Heart right ventricle (tissue), 16 donors: ENCODE results near the gene GPR183. TPM values are rescaled to one million over a fixed set of nuclear protein-coding genes. Genes with fewer than 3 reads are reported as not detected.

Experiments
- ATAC-seq, 8 donors: fragments of 200-7000 bp; cut with Tn5 transposase; one replicate each; pipeline ENCODE4 v1.9.1; 2020; ENCODE audit warnings: mild to moderate bottlenecking in 8 of 8, moderate library complexity in 8 of 8, moderate number of reproducible peaks in 1 of 8
- DNase-seq, 2 donors: peaks; one replicate each; pipeline ENCODE4 v3.0.0-alpha.2; 2020
- H3K27ac ChIP-seq, 10 donors: fragments of 200-600 bp; sonication (generic) in 2 of 10; one replicate each; pipeline versions ENCODE4 v1.5.0 to v1.8.0; 2020 to 2022; ENCODE audit warnings: mild to moderate bottlenecking in 3 of 10
- H3K27me3 ChIP-seq, 7 donors: fragments of 200-600 bp; one replicate each; pipeline ENCODE4 v1.8.0; 2021 to 2022; ENCODE audit warnings: mild to moderate bottlenecking in 2 of 7
- H3K36me3 ChIP-seq, 9 donors: fragments of 200-600 bp; sonication (generic) in 1 of 9; one replicate each; pipeline versions ENCODE4 v1.5.0 to v1.8.0; 2020 to 2022; ENCODE audit warnings: mild to moderate bottlenecking in 2 of 9
- H3K4me1 ChIP-seq, 9 donors: fragments of 200-600 bp; sonication (generic) in 1 of 9; one replicate each; pipeline versions ENCODE4 v1.5.0 to v1.8.0; 2020 to 2022; ENCODE audit warnings: mild to moderate bottlenecking in 4 of 9
- H3K4me3 ChIP-seq, 10 donors: fragments of 200-600 bp; sonication (generic) in 2 of 10; one replicate each; pipeline versions ENCODE4 v1.5.0 to v1.8.0; 2020 to 2022; ENCODE audit warnings: mild to moderate bottlenecking in 7 of 10, moderate library complexity in 2 of 10
- H3K9me3 ChIP-seq, 11 donors: fragments of 200-600 bp in 10 of 11; sonication (generic) in 2 of 11; one replicate each; pipeline versions ENCODE4 v1.5.0 to v1.8.0; 2013 to 2022; ENCODE audit warnings: mild to moderate bottlenecking in 2 of 11, control low read depth in 1 of 11, moderate library complexity in 1 of 11
- WGBS, 2 donors: extraction: QIAGEN DNeasy Blood & Tissue Kit; methylation state at CpG; one replicate each; pipeline ENCODE4 v1.1.7; 2013; ENCODE audit warnings: inconsistent platforms in 1 of 2; 5-methylcytosine and 5-hydroxymethylcytosine counted together
- intact Hi-C, 10 donors: fragments of 100-400 bp; cut with DNase I; formaldehyde crosslinking; loops; one replicate each; pipeline versions ENCODE4 v1.11.1 to v1.14.2; 2022
- polyA plus RNA-seq, 2 donors: library from polyadenylated mRNA; stranded (reverse); fragments of 200-250 nt; gene quantifications; one replicate each; pipeline ENCODE4 v1.2.3, GENCODE V29; 2013
- total RNA-seq, 10 donors: library from RNA; stranded (reverse); fragmentation: NEBNext Ultra II Directional in 3 of 10; extraction: Animal tissue kit (Norgen Biotek cat#: 25700) in 3 of 10; gene quantifications; one replicate each; pipeline versions ENCODE4 v1.2.1 to v1.2.4, GENCODE V29; 2021 to 2023
- TF ChIP-seq, protein P1 (sequence below), 9 donors: fragments of 200-600 bp; sonication (generic) in 2 of 9; IDR thresholded peaks; one replicate each; pipeline versions ENCODE4 v1.5.0 to v1.8.0; 2021 to 2022; ENCODE audit warnings: antibody characterized with exemption in 9 of 9, mild to moderate bottlenecking in 5 of 9, moderate library complexity in 1 of 9
- donor health status: Arrhythmogenic right ventricular cardiomyopathy.
- donor health status: ischemic (EF 13 %, LVEDD 7.1; RV severe dilation, severe dysfunction).
- donor health status: healthy with polysubstance abuse.
- donor health status: DM: no; HTN: yes; CAD: no.
- donor health status: DM: no; HTN: no; CAD: no.
- donor health status: ischemic (EF 25% LVEDD 6.9; RV normal size, moderate dysfunction).
- donor health status: ischemic (EF 25% LVEDD 5.7; RV mildly dilated, moderate dysfunction).
- donor health status: healthy.
- donor health status: DM: yes; HTN: yes; CAD: no.
- donor health status: Ischemic cardiomyopathy.
- donor health status: ischemic (EF 35%, LVEDD 5.7; RV mildly dilated, moderate dysfunction).
- donor health status: nonischemic (EF 11% LVEDD 7.7; RV severe dilation, severe dysfunction).
- donor health status: DM: yes; HTN: yes; CAD: no.
- donor health status: PGD.
- donor health status: ischemic (EF 29% LVEDD 5.4; RV normal size, mild dysfunction).
- donor health status: nonischemic (EF 23%, LVEDD 6.1; RV moderate dilation, normal function).

GPR183 gene
- total and polyA plus RNA-seq, 12 donors = 0.49 to 8.6 (median 2.0) TPM

- TF ChIP-seq, protein P1, sequence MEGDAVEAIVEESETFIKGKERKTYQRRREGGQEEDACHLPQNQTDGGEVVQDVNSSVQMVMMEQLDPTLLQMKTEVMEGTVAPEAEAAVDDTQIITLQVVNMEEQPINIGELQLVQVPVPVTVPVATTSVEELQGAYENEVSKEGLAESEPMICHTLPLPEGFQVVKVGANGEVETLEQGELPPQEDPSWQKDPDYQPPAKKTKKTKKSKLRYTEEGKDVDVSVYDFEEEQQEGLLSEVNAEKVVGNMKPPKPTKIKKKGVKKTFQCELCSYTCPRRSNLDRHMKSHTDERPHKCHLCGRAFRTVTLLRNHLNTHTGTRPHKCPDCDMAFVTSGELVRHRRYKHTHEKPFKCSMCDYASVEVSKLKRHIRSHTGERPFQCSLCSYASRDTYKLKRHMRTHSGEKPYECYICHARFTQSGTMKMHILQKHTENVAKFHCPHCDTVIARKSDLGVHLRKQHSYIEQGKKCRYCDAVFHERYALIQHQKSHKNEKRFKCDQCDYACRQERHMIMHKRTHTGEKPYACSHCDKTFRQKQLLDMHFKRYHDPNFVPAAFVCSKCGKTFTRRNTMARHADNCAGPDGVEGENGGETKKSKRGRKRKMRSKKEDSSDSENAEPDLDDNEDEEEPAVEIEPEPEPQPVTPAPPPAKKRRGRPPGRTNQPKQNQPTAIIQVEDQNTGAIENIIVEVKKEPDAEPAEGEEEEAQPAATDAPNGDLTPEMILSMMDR (IDR thresholded peaks at IDR 0.05) = no peak
- Histone ChIP-seq H3K4me1 (no peaks in the 10 kb centered on the region), H3K4me3 (no peak overlapping the region), H3K9me3 (no peaks in the 10 kb centered on the region), H3K36me3 (peaks cover 0 to 95% (median 32%) of the 10 kb centered on the region in 9 donors), H3K27ac (no peak overlapping the region), H3K27me3 (no peaks in the 10 kb centered on the region)
- intact Hi-C loops = no loop called here
- WGBS, 2 donors = 92 to 95% methylated on average over 6 of the region's 6 CpGs
- ATAC-seq (no peak), DNase-seq (no peak)
These were observed 40.2 kb upstream of the GPR183 start for GRCh38 chr13:99347335-99347878.

- DNase-seq (no peak), ATAC-seq (no peak)
- Histone ChIP-seq H3K27me3 (no peaks in the 10 kb centered on the region), H3K4me1 (no peaks in the 10 kb centered on the region), H3K36me3 (peaks cover 0 to 95% (median 39%) of the 10 kb centered on the region in 9 donors), H3K27ac (no peak overlapping the region), H3K4me3 (no peak overlapping the region), H3K9me3 (no peaks in the 10 kb centered on the region)
- 92 to 95% methylated on average over 11 of the region's 11 CpGs for WGBS, 2 donors
- TF ChIP-seq, protein P1 (IDR thresholded peaks at IDR 0.05) = no peak
- intact Hi-C loops = no loop called here
These were observed 39.3 kb upstream of the GPR183 start for GRCh38 chr13:99346335-99347042.

DNA sequence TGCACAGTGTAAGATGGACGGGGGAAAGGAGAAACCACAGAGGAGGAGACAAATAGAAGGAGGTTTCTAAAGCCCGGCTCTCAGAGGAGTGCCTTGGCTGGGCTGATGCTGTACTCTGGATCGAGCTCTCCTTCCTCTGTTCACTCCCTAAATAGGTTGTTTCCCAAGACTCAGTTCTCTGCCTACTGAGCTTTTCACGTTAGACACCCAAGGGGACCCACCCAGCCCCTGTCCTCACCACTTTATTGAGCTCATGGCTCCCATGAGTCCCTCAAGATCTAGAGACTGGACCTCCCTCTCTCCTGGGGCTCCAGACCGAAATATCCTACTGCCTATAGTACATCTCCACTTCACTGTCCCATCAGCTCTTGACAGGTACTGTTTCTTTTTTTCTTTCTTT is 38.1 kb upstream of the GPR183 start:
- H3K9me3 ChIP-seq = no peaks in the 10 kb centered on the region
- no peak overlapping the region for H3K4me3 ChIP-seq
- no peaks in the 10 kb centered on the region for H3K27me3 ChIP-seq
- peak in 1 of 8 donors; percentile 9 for ATAC-seq
- intact Hi-C loops = no loop called here
- WGBS, 2 donors = 91 to 94% methylated on average over 5 of the region's 5 CpGs
- TF ChIP-seq, protein P1 (IDR thresholded peaks at IDR 0.05) = no peak
- no peak overlapping the region for H3K27ac ChIP-seq
- DNase-seq = no peak
- H3K36me3 ChIP-seq = peaks cover 0 to 99% (median 44%) of the 10 kb centered on the region in 9 donors
- peaks cover 0 to 3% (median 0%) of the 10 kb centered on the region in 9 donors for H3K4me1 ChIP-seq

GRCh38 chr13:99344610-99345208 is 37.5 kb upstream of the GPR183 start:
- H3K4me3 ChIP-seq = no peak overlapping the region
- peaks cover 0 to 9% (median 0%) of the 10 kb centered on the region in 9 donors for H3K4me1 ChIP-seq
- intact Hi-C loops = no loop called here
- H3K27ac ChIP-seq = no peak overlapping the region
- ATAC-seq (no peak), DNase-seq (no peak)
- H3K27me3 ChIP-seq = no peaks in the 10 kb centered on the region
- TF ChIP-seq, protein P1 (IDR thresholded peaks at IDR 0.05) = no peak
- 92 to 94% methylated on average over 6 of the region's 6 CpGs for WGBS, 2 donors
- H3K9me3 ChIP-seq = no peaks in the 10 kb centered on the region
- H3K36me3 ChIP-seq = peaks cover 0 to 99% (median 46%) of the 10 kb centered on the region in 9 donors
